Natural killer cell (primary cell): ENCODE data around the gene RELN. TPM values are rescaled to one million over a fixed set of nuclear protein-coding genes. Genes with fewer than 3 reads are reported as not detected.

Experiments used
- ATAC-seq, 3 donors: fragments of 150-1000 bp in 2 of 3; fragments of 200-7000 bp in 1 of 3; cut with Tn5 transposase; 1 replicate in 1 of 3; 2 replicates in 2 of 3; pipeline ENCODE4 v1.10.0; 2021; ENCODE audit warnings: mild to moderate bottlenecking in 2 of 3, moderate library complexity in 2 of 3
- DNase-seq, 2 donors: peaks; one replicate each; pipeline versions ENCODE4 v3.0.0 to v3.0.0-alpha.2; 2013 to 2021; ENCODE audit warnings: mixed read lengths in 1 of 2
- H3K27ac ChIP-seq: one replicate; pipeline ENCODE4 v1.5.1; 2013; ENCODE audit warnings: mild to moderate bottlenecking, low read length
- H3K27me3 ChIP-seq: one replicate; pipeline ENCODE4 v1.6.1; 2013; ENCODE audit warnings: low read length; ENCODE audit not compliant: control insufficient read depth, insufficient read depth
- H3K36me3 ChIP-seq: one replicate; pipeline ENCODE4 v1.6.1; 2013; ENCODE audit warnings: low read length; ENCODE audit not compliant: control insufficient read depth, insufficient read depth
- H3K4me1 ChIP-seq: one replicate; pipeline ENCODE4 v1.6.1; 2013; ENCODE audit warnings: low read length; ENCODE audit not compliant: control insufficient read depth, insufficient read depth
- H3K4me3 ChIP-seq: one replicate; pipeline ENCODE4 v1.5.1; 2013; ENCODE audit warnings: low read length
- H3K9me3 ChIP-seq: one replicate; pipeline ENCODE4 v1.6.1; 2013; ENCODE audit warnings: low read length; ENCODE audit not compliant: control insufficient read depth, insufficient read depth
- H3K27ac Mint-ChIP-seq, 2 donors: one replicate each; pipeline ENCODE4 v1.8.0; 2022; ENCODE audit warnings: mild to moderate bottlenecking in 2 of 2, mixed read lengths in 2 of 2, moderate library complexity in 1 of 2
- H3K27me3 Mint-ChIP-seq, 2 donors: one replicate each; pipeline ENCODE4 v1.8.0; 2022; ENCODE audit warnings: low read depth in 2 of 2, mixed read lengths in 2 of 2
- H3K36me3 Mint-ChIP-seq: one replicate; pipeline ENCODE4 v1.8.0; 2022; ENCODE audit warnings: mixed read lengths
- H3K4me1 Mint-ChIP-seq, 2 donors: one replicate each; pipeline ENCODE4 v1.8.0; 2022; ENCODE audit warnings: mixed read lengths in 2 of 2
- H3K4me3 Mint-ChIP-seq: one replicate; pipeline ENCODE4 v1.8.0; 2022; ENCODE audit warnings: mild to moderate bottlenecking, moderate library complexity, mixed read lengths
- H3K9me3 Mint-ChIP-seq, 2 donors: one replicate each; pipeline ENCODE4 v1.8.0; 2022; ENCODE audit warnings: mixed read lengths in 2 of 2
- CTCF ChIP-seq: fragments of 200-600 bp; IDR thresholded peaks from one replicate; pipeline ENCODE4 v1.8.0; 2022; ENCODE audit warnings: antibody characterized with exemption
- WGBS: methylation state at CpG from one replicate; pipeline ENCODE4 v1.1.7; 2013; ENCODE audit warnings: missing lambda C conversion rate; ENCODE audit not compliant: insufficient coverage; 5-methylcytosine and 5-hydroxymethylcytosine counted together
- intact Hi-C: fragments of 100-400 bp; cut with micrococcal nuclease; formaldehyde crosslinking; loops from one replicate; pipeline ENCODE4 v1.14.2; 2022
- total RNA-seq, 4 donors: library from RNA; stranded (reverse); fragments of 120-200 nt in 1 of 4; gene quantifications; one replicate each; pipeline versions ENCODE4 v1.2.3 to v1.2.4, GENCODE V29; 2013 to 2022

The RELN gene
- total RNA-seq, 3 donors from 2014 or later (not counting 1 experiment from before 2014, with no cell fraction given) = not detected

- WGBS = 82% methylated on average over 2 of the region's 3 CpGs
- H3K27me3 ChIP-seq = no peaks in the 10 kb centered on the region
- H3K4me1 ChIP-seq = no peaks in the 10 kb centered on the region
- intact Hi-C loops = no loop called here
- no peak overlapping the region for H3K27ac Mint-ChIP-seq
- H3K4me3 ChIP-seq = no peak overlapping the region
- H3K27ac ChIP-seq = no peak overlapping the region
- no peaks in the 10 kb centered on the region for H3K36me3 Mint-ChIP-seq
- peaks cover 10 to 11% of the 10 kb centered on the region in 2 donors for H3K27me3 Mint-ChIP-seq
- DNase-seq = no peak
- no peaks in the 10 kb centered on the region for H3K36me3 ChIP-seq
- H3K4me3 Mint-ChIP-seq = no peak overlapping the region
- H3K9me3 ChIP-seq = no peaks in the 10 kb centered on the region
- no peak for TF ChIP-seq CTCF
- ATAC-seq = no peak
- H3K4me1 Mint-ChIP-seq = no peaks in the 10 kb centered on the region
- H3K9me3 Mint-ChIP-seq = no peaks in the 10 kb centered on the region
Measured at GRCh38 chr7:103423467-103424179, 565.8 kb downstream of the RELN start.

Other genes with a start within 250 kb of the RELN start
- 10 to 100 TPM in 2 of 3 donors, 1 to 10 TPM in 1; 7.3 to 13.6 (median 11.8) TPM for gene ORC5, start 218.4 kb upstream of the RELN start, total RNA-seq